ENCODE data around the gene EIF2B5. TPM values are rescaled to one million over a fixed set of nuclear protein-coding genes. Genes with fewer than 3 reads are reported as not detected.
"Not testable (repeated sequence)": the region's sequence is repeated elsewhere in the genome, so short reads cannot be mapped to it uniquely, and the experiment has no call there.

Gene EIF2B5
- total RNA-seq, 1 experiment from 2014 or later, result 37.4 TPM

GRCh38 chr3:184145751-184146270 lies 10.7 kb downstream of the EIF2B5 start:
- no peak for DNase-seq (ENCODE audit: low spot score)

GRCh38 chr3:184148076-184148475 lies 12.9 kb downstream of the EIF2B5 start:
- no peak for DNase-seq (ENCODE audit: low spot score)

- no peak for DNase-seq (ENCODE audit: low spot score)
Measured at GRCh38 chr3:184149123-184149522, 14.0 kb downstream of the EIF2B5 start.

- not testable (repeated sequence) for DNase-seq (ENCODE audit: low spot score)
Measured at GRCh38 chr3:184149770-184150169, 14.6 kb downstream of the EIF2B5 start.

GRCh38 chr3:184154885-184155643 lies 19.9 kb downstream of the EIF2B5 start, which contains the start of gene DVL3:
Gene DVL3 (plus strand): TSS chr3:184155377. CDS start chr3:184155636, 259 bp downstream.
- DNase-seq (ENCODE audit: low spot score), result peak; percentile 43

GRCh38 chr3:184155644-184156521 lies 20.7 kb downstream of the EIF2B5 start:
- DNase-seq (ENCODE audit: low spot score), result peak; percentile 26

- peak; percentile 27 for DNase-seq (ENCODE audit: low spot score)
Measured at GRCh38 chr3:184156522-184156955, 21.4 kb downstream of the EIF2B5 start.

GRCh38 chr3:184157206-184157605 lies 22.0 kb downstream of the EIF2B5 start:
- no peak for DNase-seq (ENCODE audit: low spot score)

GRCh38 chr3:184158404-184158803 lies 23.2 kb downstream of the EIF2B5 start:
- DNase-seq (ENCODE audit: low spot score), result no peak

- DNase-seq (ENCODE audit: low spot score), result no peak
Measured at GRCh38 chr3:184160456-184160855, 25.3 kb downstream of the EIF2B5 start.

- not testable (repeated sequence) for DNase-seq (ENCODE audit: low spot score)
Measured at GRCh38 chr3:184162571-184163070, 27.5 kb downstream of the EIF2B5 start.

- no peak for DNase-seq (ENCODE audit: low spot score)
Measured at GRCh38 chr3:184164648-184165330, 29.6 kb downstream of the EIF2B5 start.

GRCh38 chr3:184165543-184165942 lies 30.4 kb downstream of the EIF2B5 start:
- DNase-seq (ENCODE audit: low spot score), result no peak

GRCh38 chr3:184166671-184167070 lies 31.5 kb downstream of the EIF2B5 start:
- no peak for DNase-seq (ENCODE audit: low spot score)

- DNase-seq (ENCODE audit: low spot score), result no peak
Measured at GRCh38 chr3:184167786-184168185, 32.6 kb downstream of the EIF2B5 start.

GRCh38 chr3:184168363-184169120 lies 33.4 kb downstream of the EIF2B5 start:
- DNase-seq (ENCODE audit: low spot score), result peak; percentile 44

GRCh38 chr3:184169896-184170875 lies 35.0 kb downstream of the EIF2B5 start:
- no peak for DNase-seq (ENCODE audit: low spot score)

- DNase-seq (ENCODE audit: low spot score), result peak; percentile 57
Measured at GRCh38 chr3:184171562-184171961, 36.4 kb downstream of the EIF2B5 start.

- peak; percentile 40 for DNase-seq (ENCODE audit: low spot score)
Measured at GRCh38 chr3:184172681-184173373, 37.7 kb downstream of the EIF2B5 start.
